Stimulated activated CD8-positive, alpha-beta memory T cell treated with anti-CD3 and anti-CD28 coated beads, Interleukin-12 subunit alpha, Interleukin-12 subunit beta, amount 100 ng/mL, for 24 hours (primary cell): ENCODE measurements around the gene SNCB.
"Not testable (repeated sequence)": the region's sequence is repeated elsewhere in the genome, so short reads cannot be mapped to it uniquely, and the experiment has no call there.

Source experiments
- DNase-seq: peaks from one replicate; pipeline ENCODE4 v3.0.0-alpha.2; 2020; ENCODE audit errors: extremely low read depth

Gene SNCB

GRCh38 chr5:176597417-176598389 is 32.6 kb downstream of the SNCB start:
- DNase-seq, result no peak

- DNase-seq, result peak; percentile 25
These were observed 33.5 kb downstream of the SNCB start for GRCh38 chr5:176596689-176597416.

GRCh38 chr5:176596069-176596644 is 34.2 kb downstream of the SNCB start:
- DNase-seq, result no peak

- no peak for DNase-seq
These were observed 34.9 kb downstream of the SNCB start for GRCh38 chr5:176595386-176595943.

- no peak for DNase-seq
These were observed 35.8 kb downstream of the SNCB start for GRCh38 chr5:176594554-176594953.

GRCh38 chr5:176593273-176593869 is 37.0 kb downstream of the SNCB start:
- DNase-seq, result no peak

GRCh38 chr5:176592573-176592972 is 37.8 kb downstream of the SNCB start:
- no peak for DNase-seq

- DNase-seq, result not testable (repeated sequence)
These were observed 38.7 kb downstream of the SNCB start for GRCh38 chr5:176591667-176592066.

GRCh38 chr5:176590035-176590717 is 40.2 kb downstream of the SNCB start:
- no peak for DNase-seq

- no peak for DNase-seq
These were observed 41.1 kb downstream of the SNCB start for GRCh38 chr5:176589039-176589769.

GRCh38 chr5:176588297-176588696 is 42.0 kb downstream of the SNCB start:
- no peak for DNase-seq

- no peak for DNase-seq
These were observed 42.9 kb downstream of the SNCB start for GRCh38 chr5:176587398-176587797.

- DNase-seq, result no peak
These were observed 47.3 kb downstream of the SNCB start for GRCh38 chr5:176583076-176583475.

- DNase-seq, result no peak
These were observed 49.0 kb downstream of the SNCB start for GRCh38 chr5:176581361-176581760.

GRCh38 chr5:176579323-176579722 is 51.0 kb downstream of the SNCB start:
- no peak for DNase-seq

GRCh38 chr5:176578391-176578808 is 51.9 kb downstream of the SNCB start:
- no peak for DNase-seq

GRCh38 chr5:176577312-176578176 is 52.8 kb downstream of the SNCB start:
- DNase-seq, result no peak

GRCh38 chr5:176575488-176576422 is 54.6 kb downstream of the SNCB start:
- DNase-seq, result no peak
